HG03060 (cell line): Measurements from ENCODE around the gene HTR3A.
"Not testable (repeated sequence)": the region's sequence is repeated elsewhere in the genome, so short reads cannot be mapped to it uniquely, and the experiment has no call there.

Source experiments
- ATAC-seq: cut with Tn5 transposase; IDR thresholded peaks from one replicate; pipeline ENCODE4 v1.9.1; 2021; ENCODE audit warnings: low read depth, moderate number of reproducible peaks; ENCODE audit not compliant: unreplicated experiment

HTR3A gene

GRCh38 chr11:113974741-113975470 is at the start of gene HTR3A:
HTR3A (plus strand) TSS chr11:113975108; CDS start chr11:113975326, 218 bp downstream.
- ATAC-seq: no peak

DNA sequence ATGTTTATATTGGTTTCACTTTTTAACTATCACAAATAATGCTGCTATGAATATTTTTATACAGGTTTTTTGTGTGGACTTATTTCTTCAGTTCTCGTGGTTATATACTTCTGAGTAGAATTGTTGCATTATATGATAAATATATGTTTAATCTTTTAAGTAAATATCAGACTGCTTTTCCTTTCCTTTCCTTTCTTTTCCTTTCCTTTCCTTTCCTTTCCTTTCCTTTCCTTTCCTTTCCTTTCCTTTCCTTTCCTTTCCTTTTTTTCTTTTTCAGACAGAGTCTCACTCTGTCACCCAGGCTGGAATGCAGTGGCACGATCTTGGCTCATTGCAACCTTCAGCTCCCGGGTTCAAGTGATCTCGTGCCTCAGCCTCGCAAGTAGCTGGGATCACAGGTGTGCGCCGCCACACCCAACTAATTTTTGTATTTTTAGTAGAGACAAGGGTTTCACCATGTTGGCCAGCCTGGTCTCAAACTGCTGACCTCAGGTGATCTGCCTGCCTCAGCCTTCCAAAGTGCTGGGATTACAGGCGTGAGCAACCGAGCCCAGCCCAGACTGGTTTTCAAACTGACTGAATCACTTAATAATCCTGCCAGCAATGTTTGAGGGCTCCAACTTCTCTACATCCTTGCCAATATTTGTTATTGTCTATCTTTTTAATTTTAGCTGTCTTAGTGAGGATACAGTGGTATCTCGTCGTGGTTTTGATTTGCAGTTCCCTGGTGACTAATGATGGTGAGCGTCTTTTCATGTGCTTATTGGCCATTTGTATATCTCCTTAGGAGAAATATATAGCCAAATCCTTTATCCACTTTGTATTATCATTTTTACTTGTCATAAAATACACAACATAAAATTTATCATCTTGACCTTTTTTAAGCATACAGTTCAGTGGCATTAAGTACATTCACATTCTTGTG is 48.4 kb upstream of the HTR3A start:
- no peak for ATAC-seq

GRCh38 chr11:113928311-113928710 is 46.6 kb upstream of the HTR3A start:
- no peak for ATAC-seq

- no peak for ATAC-seq
These were observed 42.1 kb upstream of the HTR3A start for GRCh38 chr11:113932788-113933187.

- not testable (repeated sequence) for ATAC-seq
These were observed 40.7 kb upstream of the HTR3A start for GRCh38 chr11:113934193-113934592.

DNA sequence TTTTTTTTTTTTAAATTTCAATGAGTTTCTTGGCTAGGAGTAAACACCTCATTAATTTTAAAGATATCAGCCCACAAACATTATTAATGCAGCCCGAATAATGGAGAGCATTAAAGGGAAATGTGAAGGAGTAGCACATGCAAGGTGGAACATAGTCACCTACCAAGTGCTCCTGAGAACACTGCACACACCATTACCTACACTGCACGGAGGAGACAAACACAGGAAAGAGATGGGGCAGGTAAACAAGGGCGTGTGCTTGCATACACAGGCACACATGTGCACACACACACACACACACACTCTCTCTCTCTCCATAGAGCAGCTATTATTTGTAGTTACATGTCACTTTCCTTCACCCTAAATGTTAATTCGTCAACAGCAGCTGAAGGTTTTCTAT is 40.1 kb upstream of the HTR3A start:
- no peak for ATAC-seq

- ATAC-seq: no peak
These were observed 39.0 kb upstream of the HTR3A start for GRCh38 chr11:113935858-113936257.

GRCh38 chr11:113937918-113938317 is 37.0 kb upstream of the HTR3A start:
- no peak for ATAC-seq

DNA sequence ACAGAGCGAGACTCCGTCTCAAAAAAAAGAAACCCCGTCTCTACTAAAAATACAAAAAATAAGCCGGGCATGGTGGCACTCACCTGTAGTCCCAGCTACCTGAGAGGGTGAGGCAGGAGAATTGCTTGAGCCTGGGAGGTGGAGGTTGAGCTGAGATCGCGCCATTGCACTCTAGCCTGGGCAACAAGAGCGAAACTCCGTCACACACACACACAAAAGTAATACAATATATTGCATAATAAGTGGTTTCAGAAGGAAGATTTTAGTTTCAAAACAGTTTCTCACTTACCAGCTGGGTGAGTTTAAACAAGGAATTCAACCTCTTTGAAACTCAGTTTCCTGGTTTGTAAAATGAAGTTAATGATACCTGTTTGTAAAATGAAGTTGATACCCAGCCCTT is 32.7 kb upstream of the HTR3A start:
- ATAC-seq: no peak

DNA sequence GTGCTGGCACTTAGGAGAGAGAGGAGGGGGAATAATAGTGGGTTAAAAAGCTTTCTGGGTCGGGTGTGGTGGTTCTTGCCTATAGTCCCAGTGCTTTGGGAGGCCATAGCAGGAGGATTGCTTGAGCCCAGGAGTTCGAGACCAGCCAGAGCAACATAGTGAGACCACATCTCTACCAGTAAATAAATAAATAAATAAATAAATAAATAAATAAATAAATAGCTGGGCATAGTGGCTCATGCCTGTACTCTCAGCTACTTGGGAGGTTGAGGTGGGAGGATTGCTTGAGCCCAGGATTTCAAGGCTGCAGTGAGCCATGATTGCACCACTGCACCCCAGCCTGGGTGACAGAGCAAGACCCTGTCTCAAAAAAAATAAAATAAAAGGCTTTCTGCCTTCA is 28.7 kb upstream of the HTR3A start:
- ATAC-seq: not testable (repeated sequence)

DNA sequence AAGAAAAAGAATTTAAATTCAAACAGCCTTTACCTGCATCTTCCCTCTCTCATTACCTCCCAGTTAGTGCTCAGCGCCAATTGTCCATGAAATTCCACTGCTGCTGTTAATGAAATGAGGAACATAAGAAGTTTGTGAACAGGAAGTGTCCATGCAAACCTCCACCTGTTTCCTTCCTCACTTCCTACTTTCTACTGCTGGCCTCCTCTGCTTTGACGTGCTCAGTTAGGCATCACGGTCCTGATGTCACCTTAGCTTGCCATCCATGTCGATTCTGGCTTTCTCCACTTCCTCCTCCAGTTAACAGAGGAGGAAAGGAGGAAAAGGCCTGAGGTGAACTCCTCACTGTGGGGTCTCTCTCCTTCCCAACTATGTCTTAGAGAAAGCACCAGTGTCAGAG is 26.9 kb upstream of the HTR3A start:
- ATAC-seq: no peak

DNA sequence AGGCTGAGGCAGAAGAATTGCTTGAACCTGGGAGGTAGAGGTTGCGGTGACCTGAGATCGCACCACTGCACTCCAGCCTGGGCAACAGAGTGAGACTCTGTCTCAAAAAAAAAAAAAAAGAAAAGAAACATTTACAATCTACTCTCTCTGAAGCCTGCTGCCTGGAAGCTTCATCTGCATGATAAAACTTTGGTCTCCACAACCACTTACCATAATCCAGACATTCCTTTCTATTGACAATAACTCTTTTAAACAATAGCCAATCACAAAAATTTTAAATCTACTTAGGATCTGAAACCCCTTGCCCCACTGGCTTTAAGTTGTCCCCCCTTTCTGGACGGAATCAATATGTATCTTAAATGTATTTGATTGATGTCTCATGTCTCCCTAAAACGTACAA is 25.0 kb upstream of the HTR3A start:
- no peak for ATAC-seq

DNA sequence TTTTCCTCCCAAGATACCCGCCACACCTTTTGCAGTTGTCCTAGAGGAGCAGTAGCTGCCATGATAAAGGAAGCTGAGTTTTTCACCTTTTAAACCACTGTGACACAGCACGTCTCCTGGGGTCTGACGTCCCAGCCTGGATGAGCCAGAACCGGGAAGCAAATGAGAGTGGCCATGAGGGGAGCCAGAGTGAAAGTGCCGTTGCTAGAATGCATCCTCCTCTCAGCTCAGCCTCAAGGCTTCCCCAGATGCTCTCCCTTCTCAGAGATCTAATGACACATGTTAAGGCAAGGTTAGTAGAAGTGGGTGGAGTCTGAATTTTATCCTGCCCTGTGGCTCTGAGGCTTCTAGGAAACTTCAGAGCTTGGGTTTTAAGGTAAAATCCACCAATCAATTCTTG is 23.4 kb upstream of the HTR3A start:
- no peak for ATAC-seq

GRCh38 chr11:113952070-113952469 is 22.8 kb upstream of the HTR3A start:
- ATAC-seq: no peak

DNA sequence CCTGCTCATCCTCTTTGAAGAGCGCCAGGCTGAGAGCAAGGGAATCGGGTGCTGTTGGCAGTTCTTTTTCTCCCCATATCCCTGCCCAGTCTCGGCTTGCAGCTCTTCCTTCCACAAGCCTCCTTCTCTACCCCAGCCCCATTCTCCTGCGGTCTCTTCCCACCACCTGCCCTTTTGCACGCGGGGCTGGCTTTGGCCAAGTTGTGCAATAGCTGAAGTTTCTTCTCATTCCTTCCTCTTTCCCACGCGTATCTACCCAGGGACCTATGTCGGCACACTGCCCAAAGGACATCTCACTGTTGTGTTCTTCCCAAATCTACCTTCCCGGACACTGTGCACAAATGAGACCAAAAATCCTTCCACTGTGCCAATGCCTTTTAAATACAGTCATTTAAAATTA is 22.3 kb upstream of the HTR3A start:
- no peak for ATAC-seq

GRCh38 chr11:113954235-113954634 is 20.7 kb upstream of the HTR3A start:
- ATAC-seq: no peak

DNA sequence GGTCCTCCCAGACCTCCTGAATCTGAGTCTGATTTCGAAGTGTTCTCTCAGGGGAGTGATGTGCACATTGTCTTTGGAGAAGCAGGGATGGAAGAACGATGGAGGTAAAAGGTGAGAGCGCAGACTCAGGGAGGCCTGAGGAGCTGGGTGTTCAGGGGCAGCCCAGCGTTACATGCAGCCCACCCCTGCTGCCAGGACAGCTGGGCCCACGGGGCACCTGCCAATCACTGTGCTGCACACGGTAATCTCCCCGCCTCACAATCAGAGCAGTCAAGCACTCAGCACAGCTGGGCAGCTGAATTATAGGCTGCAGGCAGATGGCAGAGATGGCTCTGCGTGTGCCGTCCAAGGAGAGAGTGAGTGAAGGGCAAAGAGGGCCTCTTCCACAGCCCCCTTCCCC is 17.9 kb upstream of the HTR3A start:
- no peak for ATAC-seq

GRCh38 chr11:113960702-113961330 is 14.1 kb upstream of the HTR3A start:
- ATAC-seq: no peak

DNA sequence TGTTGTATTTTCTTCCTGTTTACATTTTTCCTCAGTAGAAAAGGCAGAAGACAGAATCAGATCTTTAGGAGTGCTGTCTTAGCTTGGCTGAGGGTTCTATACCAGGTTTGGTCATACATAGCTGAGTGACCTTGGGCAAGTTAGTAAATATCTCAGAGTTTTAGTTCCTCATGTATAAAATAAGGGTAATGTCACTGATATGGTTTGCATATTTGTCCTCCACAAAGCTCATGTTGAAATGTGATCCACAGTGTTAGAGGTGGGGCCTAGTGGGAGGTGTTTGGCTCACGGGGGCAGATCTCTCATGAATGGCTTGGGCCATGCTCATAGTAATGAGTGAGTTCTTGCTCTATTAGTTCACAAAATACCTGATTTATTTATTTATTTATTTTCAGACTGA is 7.5 kb upstream of the HTR3A start:
- ATAC-seq: no peak

DNA sequence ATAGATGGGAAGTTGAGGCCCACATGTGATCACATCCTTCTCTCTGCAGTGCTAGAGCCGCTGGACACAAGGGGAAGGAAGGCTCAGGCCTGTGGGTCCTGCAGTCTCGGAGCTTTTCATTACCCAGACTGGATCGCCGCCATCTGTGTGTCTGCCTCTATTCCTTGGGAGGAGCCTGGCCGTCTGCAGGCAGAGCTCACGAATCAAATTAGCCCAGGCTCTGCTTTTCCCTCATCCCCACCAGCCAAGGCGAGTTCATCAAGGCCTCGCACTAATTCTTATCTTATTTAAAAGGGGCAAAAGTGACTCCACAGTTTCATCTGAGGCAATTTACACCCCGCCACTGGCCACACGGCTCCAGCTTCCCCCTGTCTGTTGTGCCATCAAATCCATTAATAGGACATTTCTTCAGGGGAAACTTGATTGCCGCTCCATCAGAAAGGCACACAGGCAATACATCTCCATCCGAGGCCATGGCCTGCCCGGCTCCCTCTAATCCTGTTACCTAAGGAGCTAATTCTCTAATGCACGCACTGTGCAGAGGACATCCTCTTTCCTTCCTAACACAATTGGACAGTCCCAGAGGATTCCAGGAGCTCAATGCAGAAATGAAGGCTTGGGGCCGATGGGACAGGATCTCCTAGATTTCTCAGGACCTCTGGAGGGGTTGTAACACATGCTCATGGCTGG is 3.3 kb upstream of the HTR3A start:
- ATAC-seq: no peak

DNA sequence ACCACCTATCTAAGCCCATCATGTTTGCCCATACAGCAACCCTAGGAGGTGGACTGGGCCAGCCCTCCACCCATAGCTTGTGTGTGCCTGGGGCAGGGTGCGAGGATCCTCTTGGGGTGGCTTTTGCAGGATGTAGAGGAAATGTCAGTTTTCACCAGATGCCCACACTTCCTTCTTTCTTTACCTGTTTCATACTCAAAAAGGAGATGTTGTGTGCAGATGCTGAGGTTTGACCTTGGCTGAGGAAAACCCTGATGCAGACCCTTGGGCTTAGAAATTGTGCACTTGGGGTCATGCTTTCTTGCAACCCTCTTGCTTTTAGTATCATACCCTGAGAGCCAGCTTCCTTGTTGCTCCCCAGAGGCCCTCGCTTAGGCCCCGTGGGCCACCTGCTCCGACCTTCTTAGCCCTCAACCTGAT is 2.2 kb downstream of the HTR3A start:
- ATAC-seq: no peak
